ENCODE measurements around the gene TBL3. TPM values are rescaled to one million over a fixed set of nuclear protein-coding genes. Genes with fewer than 3 reads are reported as not detected.

TBL3 gene
- total and polyA plus RNA-seq, 4 donors = 12.5 to 24.3 (median 14.2) TPM

- H3K27me3 ChIP-seq (ENCODE audit: control insufficient read depth in 4 of 4, insufficient read depth in 4 of 4, low read length in 3 of 4) = no peaks in the 10 kb centered on the region
- TF ChIP-seq RAD21 (IDR thresholded peaks at IDR 0.05) (no peak), CTCF (IDR thresholded peaks at IDR 0.05; ENCODE audit: low read depth, low read length, missing input control) (no peak), FOXA1 (IDR thresholded peaks at IDR 0.05) (no peak), FOXA2 (IDR thresholded peaks at IDR 0.05) (no peak), RXRA (IDR thresholded peaks at IDR 0.05) (no peak), NR2F2 (IDR thresholded peaks at IDR 0.05) (no peak), HNF4A (conservative IDR thresholded peaks at IDR 0.05) (no peak), YY1 (IDR thresholded peaks at IDR 0.05) (no peak), TAF1 (conservative IDR thresholded peaks at IDR 0.05) (no peak), ATF3 (IDR thresholded peaks at IDR 0.05) (no peak), JUND (IDR thresholded peaks at IDR 0.05) (no peak), GABPA (IDR thresholded peaks at IDR 0.05 in 1 of 2, conservative IDR thresholded peaks at IDR 0.05 in 1 of 2) (no peak), REST (IDR thresholded peaks at IDR 0.05) (no peak), HNF4G (IDR thresholded peaks at IDR 0.05) (no peak), EGR1 (IDR thresholded peaks at IDR 0.05; ENCODE audit: low read depth in 2 of 2) (no peak), MAX (IDR thresholded peaks at IDR 0.05) (no peak), ZBTB33 (IDR thresholded peaks at IDR 0.05) (no peak), SP1 (IDR thresholded peaks at IDR 0.05) (no peak)
- H3K27ac ChIP-seq (ENCODE audit: low read depth in 1 of 2, low read length in 2 of 2) = no peak overlapping the region
- H3K4me1 ChIP-seq (ENCODE audit: control insufficient read depth in 4 of 4, insufficient read depth in 4 of 4, low read length in 3 of 4) = peaks cover 20 to 35% (median 24%) of the 10 kb centered on the region in 4 donors
- 2% methylated on average over 96 of the region's 96 CpGs for whole genome bisulfite sequencing
- no peak for DNase-seq (ENCODE audit: low spot score)
- no peak overlapping the region for H3K9ac ChIP-seq (ENCODE audit: low read depth in 1 of 2, low read length in 2 of 2)
- H3K4me3 ChIP-seq (ENCODE audit: low read depth in 1 of 3, low read length in 3 of 3) = peak overlapping the region in 1 of 3 donors; percentile 28
- no peaks in the 10 kb centered on the region for H3K9me3 ChIP-seq (ENCODE audit: control insufficient read depth in 4 of 4, low read length in 3 of 4)
- no peaks in the 10 kb centered on the region for H3K36me3 ChIP-seq (ENCODE audit: control insufficient read depth in 4 of 4, insufficient read depth in 3 of 4, low read depth in 1 of 4, low read length in 3 of 4)
Measured at GRCh38 chr16:2019921-2020831, 48.3 kb downstream of the TBL3 start.
